OCI-LY3 (cell line): ENCODE data around the gene ATXN3L.

Source experiments
- H2AFZ ChIP-seq: fragments of 200-600, 300-600 bp; shearing (Covaris generic); 2 replicates; pipeline ENCODE4 v1.6.0; 2014; ENCODE audit warnings: antibody characterized with exemption, low read depth, low read length
- H3K27ac ChIP-seq: fragments of 200-600, 300-600 bp; sonication (generic); 2 replicates; pipeline ENCODE4 v1.5.1; 2014; ENCODE audit warnings: mild to moderate bottlenecking, low read length, moderate library complexity, mixed read lengths
- H3K27me3 ChIP-seq: fragments of 200-600, 300-600 bp; sonication (generic); 2 replicates; pipeline ENCODE4 v1.6.1; 2014; ENCODE audit warnings: low read depth, low read length, mixed read lengths
- H3K36me3 ChIP-seq: fragments of 200-600, 300-600 bp; sonication (generic); replicated peaks from 2 replicates; pipeline ENCODE3; 2014; ENCODE audit warnings: low read depth, low read length, mixed read lengths
- H3K4me1 ChIP-seq: fragments of 300-600, 200-600 bp; sonication (generic); 2 replicates; pipeline ENCODE4 v1.6.1; 2014; ENCODE audit warnings: low read length, mixed read lengths
- H3K4me2 ChIP-seq: fragments of 200-600, 300-600 bp; sonication (generic); 2 replicates; pipeline ENCODE4 v1.6.1; 2014; ENCODE audit warnings: low read length, mixed read lengths
- H3K4me3 ChIP-seq: fragments of 300-600, 200-600 bp; sonication (generic); 2 replicates; pipeline ENCODE4 v1.5.1; 2014; ENCODE audit warnings: antibody characterized with exemption, mild to moderate bottlenecking, low read length, moderate library complexity
- H3K79me2 ChIP-seq: fragments of 300-600, 200-600 bp; shearing (Covaris generic); 2 replicates; pipeline ENCODE4 v1.6.1; 2014; ENCODE audit warnings: mild to moderate bottlenecking, low read length, mixed read lengths
- H3K9ac ChIP-seq: fragments of 300-600, 200-600 bp; shearing (Covaris generic); 2 replicates; pipeline ENCODE4 v1.6.0; 2014; ENCODE audit warnings: mild to moderate bottlenecking, low read length, moderate library complexity
- H3K9me3 ChIP-seq: fragments of 200-600, 300-600 bp; shearing (Covaris generic); 2 replicates; pipeline ENCODE4 v1.6.1; 2014; ENCODE audit warnings: low read length, mixed read lengths; ENCODE audit not compliant: insufficient read depth
- H4K20me1 ChIP-seq: fragments of 200-600, 300-600 bp; sonication (generic); 2 replicates; pipeline ENCODE4 v1.6.1; 2016; ENCODE audit warnings: low read length, mixed read lengths; ENCODE audit not compliant: insufficient read depth
- EZH2phosphoT487 ChIP-seq: fragments of 200-600 bp; shearing (Covaris generic); IDR thresholded peaks from 2 replicates; pipeline ENCODE4 v1.6.1; 2018; ENCODE audit warnings: antibody characterized with exemption, mixed run types, low read depth
- TF ChIP-seq, protein P1 (sequence below): fragments of 200-600, 300-600 bp; sonication (generic); IDR thresholded peaks from 2 replicates; pipeline ENCODE4 v1.5.1; 2014; ENCODE audit warnings: antibody characterized with exemption, low read length, low read depth

Gene ATXN3L

DNA sequence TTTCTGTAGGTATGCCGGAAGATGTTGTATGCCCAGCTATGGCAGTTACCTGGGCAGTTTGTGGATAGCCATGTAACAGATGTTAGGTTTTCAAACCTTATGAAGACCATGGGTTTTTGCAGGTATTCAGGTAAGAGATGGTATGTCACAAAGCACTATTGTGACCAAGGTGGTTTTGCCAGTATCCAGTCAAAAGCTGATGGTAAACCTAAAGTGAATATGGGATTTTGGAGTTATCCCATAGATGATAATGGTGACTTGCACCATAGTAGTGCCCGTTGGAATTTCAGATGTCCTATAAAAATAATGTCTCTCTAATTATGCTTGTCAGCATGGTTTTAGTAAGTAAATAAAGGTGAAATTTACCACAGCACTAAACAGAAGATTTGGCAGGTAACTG lies at the start of gene ATXN3L:
Gene ATXN3L (minus strand): TSS at position 101 of the 400 bp plus-strand sequence. CDS start 119 bp downstream, outside the sequence.
- H3K9me3 ChIP-seq, result no peaks in the 10 kb centered on the region

DNA sequence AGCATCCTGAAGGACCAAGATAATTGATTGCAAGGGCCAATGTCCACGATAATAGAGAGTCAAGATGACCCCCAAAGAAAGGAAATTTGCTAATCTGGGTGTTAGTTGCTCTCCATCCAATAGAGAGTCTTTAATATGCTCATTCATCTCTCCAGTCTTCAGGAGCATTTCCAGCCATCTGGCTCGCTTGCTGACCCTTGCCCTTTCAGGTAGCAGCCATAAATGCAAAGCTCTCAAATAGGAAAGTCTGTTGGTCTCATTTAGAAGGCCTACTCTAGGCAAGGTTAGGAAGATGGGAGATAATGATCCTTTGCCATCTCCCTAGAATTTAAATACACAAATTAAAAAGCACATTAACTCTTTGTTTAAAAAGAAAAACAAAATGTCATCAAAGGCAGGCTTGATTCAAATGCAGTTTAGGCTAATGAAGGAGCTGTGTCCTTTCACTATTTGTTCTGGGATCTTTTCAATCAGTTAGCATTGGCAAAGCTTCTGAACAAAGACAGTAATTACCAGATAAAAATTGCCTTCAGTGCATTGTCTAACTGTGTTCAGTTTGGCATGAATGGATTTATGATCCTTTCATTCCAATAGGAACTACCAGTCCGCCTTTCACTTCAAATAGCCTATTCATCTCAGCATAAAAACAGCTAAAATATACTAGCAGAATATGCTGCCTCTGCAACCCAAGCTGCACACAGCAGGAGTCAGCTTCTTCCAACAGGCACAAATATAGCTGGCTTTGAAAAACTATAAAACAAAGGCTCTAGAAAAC lies 49.6 kb upstream of the ATXN3L start:
- Histone ChIP-seq H3K27ac (no peak overlapping the region), H3K4me2 (no peak overlapping the region), H3K9me3 (no peaks in the 10 kb centered on the region), H3K9ac (no peak overlapping the region), H2AFZ (no peak overlapping the region), H3K4me3 (no peak overlapping the region), H3K79me2 (no peaks in the 10 kb centered on the region), H4K20me1 (no peaks in the 10 kb centered on the region), H3K4me1 (peaks cover 2% of the 10 kb centered on the region; the same call in 1 of the 2 replicates), H3K27me3 (no peaks in the 10 kb centered on the region), H3K36me3 (no peaks in the 10 kb centered on the region)
- TF ChIP-seq EZH2phosphoT487, result no peak
- TF ChIP-seq, protein P1, sequence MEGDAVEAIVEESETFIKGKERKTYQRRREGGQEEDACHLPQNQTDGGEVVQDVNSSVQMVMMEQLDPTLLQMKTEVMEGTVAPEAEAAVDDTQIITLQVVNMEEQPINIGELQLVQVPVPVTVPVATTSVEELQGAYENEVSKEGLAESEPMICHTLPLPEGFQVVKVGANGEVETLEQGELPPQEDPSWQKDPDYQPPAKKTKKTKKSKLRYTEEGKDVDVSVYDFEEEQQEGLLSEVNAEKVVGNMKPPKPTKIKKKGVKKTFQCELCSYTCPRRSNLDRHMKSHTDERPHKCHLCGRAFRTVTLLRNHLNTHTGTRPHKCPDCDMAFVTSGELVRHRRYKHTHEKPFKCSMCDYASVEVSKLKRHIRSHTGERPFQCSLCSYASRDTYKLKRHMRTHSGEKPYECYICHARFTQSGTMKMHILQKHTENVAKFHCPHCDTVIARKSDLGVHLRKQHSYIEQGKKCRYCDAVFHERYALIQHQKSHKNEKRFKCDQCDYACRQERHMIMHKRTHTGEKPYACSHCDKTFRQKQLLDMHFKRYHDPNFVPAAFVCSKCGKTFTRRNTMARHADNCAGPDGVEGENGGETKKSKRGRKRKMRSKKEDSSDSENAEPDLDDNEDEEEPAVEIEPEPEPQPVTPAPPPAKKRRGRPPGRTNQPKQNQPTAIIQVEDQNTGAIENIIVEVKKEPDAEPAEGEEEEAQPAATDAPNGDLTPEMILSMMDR, result no peak

More for the DNA sequence above, at the start of gene ATXN3L:
- TF ChIP-seq EZH2phosphoT487, result no peak
- TF ChIP-seq, protein P1, result no peak
- Histone ChIP-seq H3K27me3 (no peaks in the 10 kb centered on the region), H3K4me1 (no peaks in the 10 kb centered on the region), H2AFZ (no peak within 1 kb of the TSS), H3K4me2 (no peak within 1 kb of the TSS), H3K27ac (no peak within 1 kb of the TSS), H3K36me3 (no peaks in the 10 kb centered on the region), H3K4me3 (no peak within 1 kb of the TSS), H4K20me1 (no peaks in the 10 kb centered on the region), H3K9ac (no peak within 1 kb of the TSS), H3K79me2 (no peaks in the 10 kb centered on the region)

DNA sequence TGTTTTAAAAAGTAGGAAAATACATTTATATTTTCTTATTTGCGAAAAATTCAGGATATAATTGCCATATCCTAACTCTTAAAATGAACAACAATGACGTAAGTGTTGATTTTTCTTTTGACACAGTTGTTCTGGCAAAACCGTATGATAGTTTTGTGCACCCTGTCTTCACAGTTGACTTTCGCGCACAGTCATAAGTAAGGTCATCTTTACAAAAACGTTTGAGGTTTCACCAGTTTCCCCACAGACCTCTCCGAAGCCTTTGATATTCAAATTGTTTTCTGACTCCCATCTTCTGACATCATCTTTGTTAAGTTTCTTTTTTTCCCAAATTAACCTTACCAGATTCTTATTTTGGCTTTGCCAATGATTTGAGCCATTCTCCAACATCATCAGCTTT lies 48.1 kb upstream of the ATXN3L start:
- Histone ChIP-seq H3K4me2 (no peak overlapping the region), H3K9ac (no peak overlapping the region), H3K79me2 (no peaks in the 10 kb centered on the region), H3K27me3 (no peaks in the 10 kb centered on the region), H3K4me3 (no peak overlapping the region), H3K27ac (no peak overlapping the region), H4K20me1 (no peaks in the 10 kb centered on the region), H2AFZ (no peak overlapping the region), H3K36me3 (no peaks in the 10 kb centered on the region), H3K9me3 (no peaks in the 10 kb centered on the region), H3K4me1 (peaks cover 2% of the 10 kb centered on the region; the same call in 1 of the 2 replicates)
- TF ChIP-seq, protein P1, result no peak
- no peak for TF ChIP-seq EZH2phosphoT487

DNA sequence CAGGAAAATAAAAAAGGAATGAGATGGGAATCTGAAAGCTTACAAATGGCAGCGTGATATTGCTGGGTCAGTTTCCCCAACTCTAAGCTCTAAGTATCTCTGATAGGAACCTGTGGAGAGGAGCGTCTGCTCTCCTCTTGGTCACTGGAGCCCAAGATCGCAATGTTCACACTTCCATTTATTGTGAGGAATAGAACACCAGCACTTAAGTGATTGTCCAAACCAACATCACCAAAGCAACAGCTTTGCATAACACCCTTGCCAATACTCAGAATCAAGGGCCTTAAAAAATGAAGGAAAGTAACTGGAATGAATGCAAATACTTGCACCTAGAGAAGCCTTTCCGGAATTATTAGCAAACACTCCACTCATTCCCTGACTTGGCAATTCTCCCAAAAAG lies 46.8 kb upstream of the ATXN3L start:
- Histone ChIP-seq H3K4me1 (no peaks in the 10 kb centered on the region), H3K36me3 (no peaks in the 10 kb centered on the region), H4K20me1 (no peaks in the 10 kb centered on the region), H3K27ac (no peak overlapping the region), H3K4me3 (no peak overlapping the region), H3K4me2 (no peak overlapping the region), H3K79me2 (no peaks in the 10 kb centered on the region), H2AFZ (no peak overlapping the region), H3K27me3 (no peaks in the 10 kb centered on the region), H3K9me3 (no peaks in the 10 kb centered on the region), H3K9ac (no peak overlapping the region)
- TF ChIP-seq, protein P1, result no peak
- TF ChIP-seq EZH2phosphoT487, result no peak
